AG10803 (cell line): ENCODE results near the gene PRKCE.

Experiments
- DNase-seq: peaks from one replicate; pipeline ENCODE4 v3.0.0; 2010; ENCODE audit warnings: low read depth
- H3K4me3 ChIP-seq: 2 replicates; pipeline ENCODE4 v1.5.1; 2011; ENCODE audit warnings: mild to moderate bottlenecking, low read length, control low read depth
- CTCF ChIP-seq: conservative IDR thresholded peaks from 2 replicates; pipeline ENCODE4 v1.5.1; 2011; ENCODE audit warnings: mild to moderate bottlenecking, low read length, control low read depth, inconsistent platforms

The PRKCE gene

GRCh38 chr2:45978302-45978859 lies 326.9 kb downstream of the PRKCE start:
- DNase-seq: no peak
- no peak for TF ChIP-seq CTCF
- no peak overlapping the region for H3K4me3 ChIP-seq

- no peak for DNase-seq
- no peak for TF ChIP-seq CTCF
- no peak overlapping the region for H3K4me3 ChIP-seq
Observed at GRCh38 chr2:45979065-45979464, 327.6 kb downstream of the PRKCE start.

- no peak for TF ChIP-seq CTCF
- H3K4me3 ChIP-seq: no peak overlapping the region
- no peak for DNase-seq
Observed at GRCh38 chr2:45980161-45980865, 328.8 kb downstream of the PRKCE start.

- no peak overlapping the region for H3K4me3 ChIP-seq
- TF ChIP-seq CTCF: no peak
- DNase-seq: no peak
Observed at GRCh38 chr2:45981384-45981930, 330.0 kb downstream of the PRKCE start.

- TF ChIP-seq CTCF: no peak
Observed at GRCh38 chr2:45982096-45982495, 330.6 kb downstream of the PRKCE start.

GRCh38 chr2:45983213-45983612 lies 331.7 kb downstream of the PRKCE start:
- DNase-seq: no peak
- no peak overlapping the region for H3K4me3 ChIP-seq
- no peak for TF ChIP-seq CTCF

More at GRCh38 chr2:45982096-45982495, 330.6 kb downstream of the PRKCE start:
- H3K4me3 ChIP-seq: no peak overlapping the region
- DNase-seq: no peak

- TF ChIP-seq CTCF: no peak
- no peak overlapping the region for H3K4me3 ChIP-seq
- no peak for DNase-seq
Observed at GRCh38 chr2:45984366-45984765, 332.9 kb downstream of the PRKCE start.
